ENCODE data around the gene PDSS2. TPM values are rescaled to one million over a fixed set of nuclear protein-coding genes. Genes with fewer than 3 reads are reported as not detected.
A peak's percentile ranks its signal among the peaks of the same experiment; 100 is the strongest.
"Not testable (repeated sequence)": the region's sequence is repeated elsewhere in the genome, so short reads cannot be mapped to it uniquely, and the experiment has no call there.

Gene PDSS2
- total RNA-seq, 1 experiment from 2014 or later = 12.1 TPM

DNA sequence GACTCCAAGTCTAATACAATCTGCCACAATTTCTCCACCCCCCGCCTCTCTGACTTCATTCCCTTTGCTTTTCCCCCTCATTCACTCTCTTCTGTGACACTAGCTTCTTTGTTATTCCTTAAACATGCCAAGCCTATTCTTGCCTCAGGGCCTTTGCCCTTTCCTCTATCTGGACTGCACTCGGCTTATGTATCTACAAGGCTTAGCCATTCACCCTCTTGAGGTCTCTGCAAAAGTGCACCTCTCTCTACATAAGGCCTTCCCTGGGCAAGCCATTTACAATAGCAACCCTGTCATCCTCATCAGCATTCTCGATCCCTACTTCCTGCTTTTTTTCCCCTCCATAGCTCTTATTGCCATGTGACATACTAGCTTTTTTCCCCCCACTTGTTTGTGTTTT, 168.9 kb downstream of the PDSS2 start:
- Mint-ChIP-seq H3K36me3 (ENCODE audit: insufficient read depth in 1 of 3, low read depth in 3 of 3) (no peaks in the 10 kb centered on the region), H3K27ac (peak overlapping the region in 2 of 3 experiments; percentile 55 to 94; a peak in 4 of 7 replicates), H3K9me3 (no peaks in the 10 kb centered on the region; a peak in 1 of 5 replicates), H3K4me1 (peaks cover 35 to 39% of the 10 kb centered on the region in 2 experiments), H3K27me3 (ENCODE audit: low read depth) (no peaks in the 10 kb centered on the region), H3K4me3 (no peak overlapping the region)
- H3K9me3 ChIP-seq (ENCODE audit: control insufficient read depth, low read depth, low read length) = no peaks in the 10 kb centered on the region
- H4K91ac ChIP-seq (ENCODE audit: insufficient read length, low read depth, low read length) = no peak overlapping the region
- H3K56ac ChIP-seq (ENCODE audit: insufficient read length, low read depth, low read length) = no peak overlapping the region
- no peak overlapping the region for H2BK120ac ChIP-seq (ENCODE audit: low read depth, low read length, poor library complexity, severe bottlenecking)
- peak overlapping the region; percentile 94; the same call in 1 of the 2 replicates for H2BK15ac ChIP-seq (ENCODE audit: low read depth, low read length)
- H2BK20ac ChIP-seq (ENCODE audit: low read depth, low read length, poor library complexity, severe bottlenecking) = no peak overlapping the region
- no peak overlapping the region for H3K4ac ChIP-seq (ENCODE audit: low read depth, low read length)
- H2BK5ac ChIP-seq (ENCODE audit: insufficient read length, low read length) = no peak overlapping the region
- no peaks in the 10 kb centered on the region for H3K23me2 ChIP-seq (ENCODE audit: insufficient read length, low read depth, low read length, poor library complexity, severe bottlenecking)
- no peak overlapping the region for H3T11ph ChIP-seq (ENCODE audit: low read length)
- no CpG with 5 or more reads among the region's 3 CpGs for WGBS (ENCODE audit: extremely low coverage, insufficient read length, low lambda C conversion rate)
- no peak overlapping the region for H2BK12ac ChIP-seq (ENCODE audit: insufficient read length, low read depth, low read length)
- TF ChIP-seq, protein P1, sequence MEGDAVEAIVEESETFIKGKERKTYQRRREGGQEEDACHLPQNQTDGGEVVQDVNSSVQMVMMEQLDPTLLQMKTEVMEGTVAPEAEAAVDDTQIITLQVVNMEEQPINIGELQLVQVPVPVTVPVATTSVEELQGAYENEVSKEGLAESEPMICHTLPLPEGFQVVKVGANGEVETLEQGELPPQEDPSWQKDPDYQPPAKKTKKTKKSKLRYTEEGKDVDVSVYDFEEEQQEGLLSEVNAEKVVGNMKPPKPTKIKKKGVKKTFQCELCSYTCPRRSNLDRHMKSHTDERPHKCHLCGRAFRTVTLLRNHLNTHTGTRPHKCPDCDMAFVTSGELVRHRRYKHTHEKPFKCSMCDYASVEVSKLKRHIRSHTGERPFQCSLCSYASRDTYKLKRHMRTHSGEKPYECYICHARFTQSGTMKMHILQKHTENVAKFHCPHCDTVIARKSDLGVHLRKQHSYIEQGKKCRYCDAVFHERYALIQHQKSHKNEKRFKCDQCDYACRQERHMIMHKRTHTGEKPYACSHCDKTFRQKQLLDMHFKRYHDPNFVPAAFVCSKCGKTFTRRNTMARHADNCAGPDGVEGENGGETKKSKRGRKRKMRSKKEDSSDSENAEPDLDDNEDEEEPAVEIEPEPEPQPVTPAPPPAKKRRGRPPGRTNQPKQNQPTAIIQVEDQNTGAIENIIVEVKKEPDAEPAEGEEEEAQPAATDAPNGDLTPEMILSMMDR (conservative IDR thresholded peaks at IDR 0.05) = no peak
- H4K8ac ChIP-seq (replicated peaks; ENCODE audit: insufficient read length, low read depth, low read length) = no peak overlapping the region
- H3K4me1 ChIP-seq (ENCODE audit: insufficient read depth, low read length) = peaks cover 7% of the 10 kb centered on the region; the same call in 1 of the 2 replicates
- no peak overlapping the region for H2AFZ ChIP-seq (ENCODE audit: low read length)
- no peaks in the 10 kb centered on the region for H3K79me2 ChIP-seq (ENCODE audit: insufficient read depth, low read length)
- H4K20me1 ChIP-seq (ENCODE audit: control insufficient read depth, insufficient read depth, insufficient read length) = no peaks in the 10 kb centered on the region
- no peak for DNase-seq
- no peak overlapping the region for H4K5ac ChIP-seq (ENCODE audit: insufficient read length, low read depth, low read length)
- no peak overlapping the region for H2AK5ac ChIP-seq (ENCODE audit: insufficient read length, low read length)
- no peak overlapping the region for H3K18ac ChIP-seq (ENCODE audit: insufficient read length, low read depth, low read length)
- H3K27ac ChIP-seq (ENCODE audit: insufficient read length, low read depth, low read length) = peak overlapping the region; percentile 46
- H3K9ac ChIP-seq (ENCODE audit: extremely low read depth, insufficient read length, low read length) = no peak overlapping the region
- H3K27me3 ChIP-seq (ENCODE audit: insufficient read depth, low read length) = no peaks in the 10 kb centered on the region
- H3K4me2 ChIP-seq (ENCODE audit: insufficient read depth, insufficient read length, low read length) = no peak overlapping the region
- H3K14ac ChIP-seq (ENCODE audit: insufficient read depth, low read length) = no peak overlapping the region
- no peak overlapping the region for H3K23ac ChIP-seq (ENCODE audit: insufficient read length, low read depth, low read length)
- H3K79me1 ChIP-seq (ENCODE audit: insufficient read depth, low read depth, low read length, poor library complexity, severe bottlenecking) = no peaks in the 10 kb centered on the region

GRCh38 chr6:107289258-107289657, 170.1 kb downstream of the PDSS2 start:
- not testable (repeated sequence) for H3K79me2 ChIP-seq (ENCODE audit: insufficient read depth, low read length); H3K27ac ChIP-seq (ENCODE audit: insufficient read length, low read depth, low read length); H2AFZ ChIP-seq (ENCODE audit: low read length); H3T11ph ChIP-seq (ENCODE audit: low read length); H4K8ac ChIP-seq (replicated peaks; ENCODE audit: insufficient read length, low read depth, low read length); H3K27me3 ChIP-seq (ENCODE audit: insufficient read depth, low read length); H3K36me3 Mint-ChIP-seq (ENCODE audit: insufficient read depth in 1 of 3, low read depth in 3 of 3); H2BK15ac ChIP-seq (ENCODE audit: low read depth, low read length); H3K23me2 ChIP-seq (ENCODE audit: insufficient read length, low read depth, low read length, poor library complexity, severe bottlenecking); H3K9me3 ChIP-seq (ENCODE audit: control insufficient read depth, low read depth, low read length); DNase-seq; H3K4me1 ChIP-seq (ENCODE audit: insufficient read depth, low read length); H4K91ac ChIP-seq (ENCODE audit: insufficient read length, low read depth, low read length); H4K20me1 ChIP-seq (ENCODE audit: control insufficient read depth, insufficient read depth, insufficient read length); H3K79me1 ChIP-seq (ENCODE audit: insufficient read depth, low read depth, low read length, poor library complexity, severe bottlenecking); H3K23ac ChIP-seq (ENCODE audit: insufficient read length, low read depth, low read length); H3K4me3 Mint-ChIP-seq; H3K9ac ChIP-seq (ENCODE audit: extremely low read depth, insufficient read length, low read length); H2BK5ac ChIP-seq (ENCODE audit: insufficient read length, low read length); H3K14ac ChIP-seq (ENCODE audit: insufficient read depth, low read length); H3K18ac ChIP-seq (ENCODE audit: insufficient read length, low read depth, low read length); H2BK120ac ChIP-seq (ENCODE audit: low read depth, low read length, poor library complexity, severe bottlenecking); H2BK12ac ChIP-seq (ENCODE audit: insufficient read length, low read depth, low read length); H3K56ac ChIP-seq (ENCODE audit: insufficient read length, low read depth, low read length); H3K27me3 Mint-ChIP-seq (ENCODE audit: low read depth); H3K4ac ChIP-seq (ENCODE audit: low read depth, low read length); H3K4me2 ChIP-seq (ENCODE audit: insufficient read depth, insufficient read length, low read length); H2AK5ac ChIP-seq (ENCODE audit: insufficient read length, low read length); H2BK20ac ChIP-seq (ENCODE audit: low read depth, low read length, poor library complexity, severe bottlenecking); H4K5ac ChIP-seq (ENCODE audit: insufficient read length, low read depth, low read length); H3K9me3 Mint-ChIP-seq
- WGBS (ENCODE audit: extremely low coverage, insufficient read length, low lambda C conversion rate) = no CpG with 5 or more reads among the region's 9 CpGs
- Mint-ChIP-seq H3K27ac (peak overlapping the region in 1 of 3 experiments; percentile 22; a peak in 2 of 7 replicates), H3K4me1 (peaks cover 43 to 44% of the 10 kb centered on the region in 2 experiments)
